Muscle layer of colon (tissue), 2 donors: ENCODE results near the gene SPRTN.

Experiments
- H3K27ac ChIP-seq: one replicate; pipeline ENCODE4 v1.7.0; 2013; ENCODE audit warnings: low read depth, mild to moderate bottlenecking, low read length, moderate library complexity
- H3K27me3 ChIP-seq, 2 donors: one replicate each; pipeline ENCODE4 v1.7.0; 2013; ENCODE audit warnings: low read length in 2 of 2, mild to moderate bottlenecking in 2 of 2; ENCODE audit not compliant: insufficient read depth in 2 of 2, control insufficient read depth in 1 of 2
- H3K36me3 ChIP-seq: one replicate; pipeline ENCODE4 v1.7.0; 2013; ENCODE audit warnings: mild to moderate bottlenecking, low read length; ENCODE audit not compliant: insufficient read depth
- H3K4me1 ChIP-seq: one replicate; pipeline ENCODE4 v1.7.0; 2013; ENCODE audit warnings: mild to moderate bottlenecking, low read length; ENCODE audit not compliant: insufficient read depth
- H3K4me3 ChIP-seq, 2 donors: one replicate each; pipeline ENCODE4 v1.7.0; 2013; ENCODE audit warnings: low read length in 2 of 2, low read depth in 1 of 2, mild to moderate bottlenecking in 1 of 2, moderate library complexity in 1 of 2
- H3K9ac ChIP-seq: one replicate; pipeline ENCODE4 v1.7.0; 2013; ENCODE audit warnings: low read length
- H3K9me3 ChIP-seq: one replicate; pipeline ENCODE4 v1.7.0; 2013; ENCODE audit warnings: mild to moderate bottlenecking, low read length
- donor health status: abdominal sarcoma.
- donor health status: Adenocarcinoma of cecum.

Gene SPRTN

GRCh38 chr1:231319080-231319479 lies 19.0 kb upstream of the SPRTN start:
- Histone ChIP-seq H3K9me3 (no peaks in the 10 kb centered on the region), H3K27ac (no peak overlapping the region), H3K4me3 (no peak overlapping the region), H3K4me1 (no peaks in the 10 kb centered on the region), H3K27me3 (no peaks in the 10 kb centered on the region), H3K9ac (no peak overlapping the region), H3K36me3 (no peaks in the 10 kb centered on the region)

DNA sequence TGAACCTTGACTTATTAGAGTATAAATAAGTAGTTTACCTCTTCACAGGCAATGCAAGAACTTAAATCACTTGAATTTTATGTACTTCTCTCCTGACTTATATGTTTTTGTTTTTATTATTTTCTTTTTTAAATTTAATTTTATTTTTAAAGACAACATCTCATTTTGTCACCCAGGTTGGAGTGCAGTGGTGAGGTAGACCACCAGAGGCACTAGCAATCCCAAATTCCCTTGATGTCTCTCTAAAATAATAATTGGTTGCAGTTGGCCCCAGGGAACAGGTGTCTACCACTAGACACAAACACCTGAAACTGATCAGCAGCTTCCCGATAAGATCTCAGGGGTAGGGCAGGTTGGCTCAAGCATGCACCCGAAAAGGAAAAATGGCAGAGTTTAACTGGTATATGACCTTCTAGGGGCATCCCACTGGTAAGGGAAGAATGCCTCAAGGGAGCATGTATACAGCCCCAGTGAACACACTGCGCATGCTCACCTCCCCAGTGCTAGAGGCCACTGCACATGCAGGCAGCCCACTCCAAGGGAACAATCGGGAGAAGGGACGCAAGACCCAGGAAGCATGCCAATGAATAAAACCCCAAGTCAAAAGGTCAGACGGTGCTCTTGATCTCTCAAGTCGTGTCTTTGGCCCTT lies 15.1 kb upstream of the SPRTN start:
- no peaks in the 10 kb centered on the region for H3K9me3 ChIP-seq
- no peaks in the 10 kb centered on the region for H3K27me3 ChIP-seq
- no peaks in the 10 kb centered on the region for H3K36me3 ChIP-seq
- no peak overlapping the region for H3K9ac ChIP-seq
- H3K27ac ChIP-seq = no peak overlapping the region
- no peaks in the 10 kb centered on the region for H3K4me1 ChIP-seq
- H3K4me3 ChIP-seq = no peak overlapping the region

- H3K36me3 ChIP-seq = no peaks in the 10 kb centered on the region
- H3K27me3 ChIP-seq = no peaks in the 10 kb centered on the region
- H3K4me1 ChIP-seq = no peaks in the 10 kb centered on the region
- no peak overlapping the region for H3K27ac ChIP-seq
- no peaks in the 10 kb centered on the region for H3K9me3 ChIP-seq
- H3K9ac ChIP-seq = no peak overlapping the region
- H3K4me3 ChIP-seq = no peak overlapping the region
Observed at GRCh38 chr1:231324660-231325059, 13.4 kb upstream of the SPRTN start.

GRCh38 chr1:231326248-231326647 lies 11.8 kb upstream of the SPRTN start:
- Histone ChIP-seq H3K27ac (no peak overlapping the region), H3K27me3 (no peaks in the 10 kb centered on the region), H3K9ac (no peak overlapping the region), H3K9me3 (no peaks in the 10 kb centered on the region), H3K4me3 (no peak overlapping the region), H3K36me3 (no peaks in the 10 kb centered on the region), H3K4me1 (no peaks in the 10 kb centered on the region)

DNA sequence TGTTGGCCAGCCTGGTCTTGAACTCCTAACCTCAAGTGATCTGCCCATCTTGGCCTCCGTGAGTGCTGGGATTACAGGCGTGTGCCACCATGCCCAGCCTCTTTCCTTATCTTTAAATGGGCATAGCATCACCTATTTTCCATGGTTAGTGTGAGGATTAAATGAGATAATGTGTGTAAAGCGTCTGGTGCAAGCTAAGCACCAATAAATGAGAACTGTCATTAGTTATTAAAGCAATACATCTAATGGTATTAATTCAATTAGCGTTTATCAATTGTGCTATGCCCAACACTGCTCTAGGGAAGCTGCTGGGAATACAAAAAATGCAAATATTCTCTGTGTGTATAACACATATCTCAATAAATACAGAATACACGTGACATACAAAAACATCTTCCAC lies 10.5 kb upstream of the SPRTN start:
- no peak overlapping the region for H3K9ac ChIP-seq
- H3K27me3 ChIP-seq = no peaks in the 10 kb centered on the region
- H3K4me1 ChIP-seq = no peaks in the 10 kb centered on the region
- H3K4me3 ChIP-seq = no peak overlapping the region
- no peak overlapping the region for H3K27ac ChIP-seq
- H3K36me3 ChIP-seq = no peaks in the 10 kb centered on the region
- no peaks in the 10 kb centered on the region for H3K9me3 ChIP-seq

DNA sequence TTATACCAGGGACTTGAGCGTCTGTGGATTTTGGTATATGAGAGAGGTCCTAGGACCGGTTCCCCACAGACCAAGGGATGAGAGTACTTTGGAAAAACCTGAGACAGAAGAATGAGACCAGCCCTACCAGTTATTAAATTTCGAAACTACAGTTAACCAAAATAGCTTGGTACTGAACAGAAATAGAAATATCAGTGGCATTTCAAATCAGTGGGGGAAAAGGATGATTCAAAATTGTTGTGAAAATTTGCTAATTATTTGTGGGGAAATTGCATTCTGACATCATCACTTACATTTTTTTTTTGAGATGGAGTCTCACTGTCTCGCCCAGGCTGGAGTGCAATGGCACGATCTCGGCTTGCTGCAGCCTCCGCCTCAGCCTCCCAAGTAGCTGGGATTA lies 8.6 kb upstream of the SPRTN start:
- H3K27me3 ChIP-seq = no peaks in the 10 kb centered on the region
- no peak overlapping the region for H3K27ac ChIP-seq
- no peaks in the 10 kb centered on the region for H3K36me3 ChIP-seq
- peaks cover 11% of the 10 kb centered on the region for H3K4me1 ChIP-seq
- H3K9ac ChIP-seq = no peak overlapping the region
- no peaks in the 10 kb centered on the region for H3K9me3 ChIP-seq
- no peak overlapping the region for H3K4me3 ChIP-seq

GRCh38 chr1:231332761-231333160 lies 5.3 kb upstream of the SPRTN start:
- Histone ChIP-seq H3K27me3 (no peaks in the 10 kb centered on the region), H3K4me3 (no peak overlapping the region), H3K27ac (no peak overlapping the region), H3K4me1 (peaks cover 33% of the 10 kb centered on the region), H3K36me3 (peaks cover 4% of the 10 kb centered on the region), H3K9ac (no peak overlapping the region), H3K9me3 (no peaks in the 10 kb centered on the region)

- Histone ChIP-seq H3K36me3 (peaks cover 4% of the 10 kb centered on the region), H3K4me1 (peaks cover 34% of the 10 kb centered on the region), H3K4me3 (peak overlapping the region in 1 of 2 donors; percentile 28), H3K27ac (no peak overlapping the region), H3K9ac (no peak overlapping the region), H3K27me3 (no peaks in the 10 kb centered on the region), H3K9me3 (no peaks in the 10 kb centered on the region)
Observed at GRCh38 chr1:231334079-231334666, 3.9 kb upstream of the SPRTN start.

- Histone ChIP-seq H3K9me3 (no peaks in the 10 kb centered on the region), H3K4me3 (peak overlapping the region in 1 of 2 donors; percentile 28), H3K4me1 (peaks cover 40% of the 10 kb centered on the region), H3K27ac (no peak overlapping the region), H3K9ac (no peak overlapping the region), H3K36me3 (peaks cover 4% of the 10 kb centered on the region), H3K27me3 (no peaks in the 10 kb centered on the region)
Observed at GRCh38 chr1:231334952-231335351, 3.1 kb upstream of the SPRTN start.

DNA sequence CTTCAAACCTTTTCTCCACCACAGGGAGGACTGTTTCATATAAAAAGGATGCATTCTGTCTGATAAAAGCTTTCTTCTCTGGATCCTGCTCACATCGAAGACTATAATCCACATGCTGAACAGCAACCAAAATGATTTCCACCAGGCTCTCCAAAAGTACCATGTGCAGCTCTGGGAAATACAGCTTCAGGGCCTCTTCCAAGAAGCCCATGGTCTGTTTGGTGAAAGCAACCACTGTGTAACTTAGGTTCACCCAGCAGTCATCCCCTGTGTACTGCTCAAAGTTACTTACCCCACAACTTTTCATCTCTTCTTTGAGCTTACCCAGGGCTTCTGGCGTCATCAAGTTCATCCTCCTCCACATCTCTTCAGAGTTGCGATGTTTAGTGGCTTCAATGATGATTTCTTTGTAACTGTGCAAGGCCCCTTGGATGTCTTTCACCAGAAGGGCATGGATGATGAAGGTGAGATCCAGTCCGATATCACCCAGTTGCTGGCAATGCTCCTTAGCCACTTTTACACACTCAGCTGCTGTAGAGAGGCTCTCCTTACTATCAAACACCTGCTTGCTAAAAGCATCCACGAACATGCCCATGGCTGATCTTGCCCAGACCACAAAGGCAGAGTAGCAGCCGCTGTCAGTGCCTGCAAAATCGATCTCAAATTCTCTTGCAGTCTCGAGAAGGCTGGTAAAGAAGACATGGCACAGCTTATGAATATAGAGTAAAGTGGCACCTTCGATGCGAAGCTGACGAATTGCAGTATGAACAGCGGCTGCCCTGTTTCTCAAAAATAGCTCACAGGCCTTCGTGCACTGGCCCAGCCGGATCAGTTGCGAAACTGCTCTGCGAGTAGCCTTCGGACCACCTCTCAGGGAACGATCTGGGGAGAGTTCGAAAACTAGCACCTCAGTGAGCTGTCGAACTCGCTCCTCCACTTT lies 2.2 kb upstream of the SPRTN start:
- H3K4me1 ChIP-seq = peaks cover 40% of the 10 kb centered on the region

GRCh38 chr1:231337043-231337471 lies 1.0 kb upstream of the SPRTN start:
- H3K36me3 ChIP-seq = peaks cover 4% of the 10 kb centered on the region

More for the DNA sequence above, 2.2 kb upstream of the SPRTN start:
- H3K27ac ChIP-seq = no peak overlapping the region
- peak overlapping the region; percentile 84 for H3K9ac ChIP-seq
- H3K4me3 ChIP-seq = peak overlapping the region; percentile 91 to 98
- H3K36me3 ChIP-seq = peaks cover 4% of the 10 kb centered on the region
- no peaks in the 10 kb centered on the region for H3K9me3 ChIP-seq
- no peaks in the 10 kb centered on the region for H3K27me3 ChIP-seq

More at GRCh38 chr1:231337043-231337471, 1.0 kb upstream of the SPRTN start:
- Histone ChIP-seq H3K27me3 (no peaks in the 10 kb centered on the region), H3K4me1 (peaks cover 40% of the 10 kb centered on the region), H3K9me3 (no peaks in the 10 kb centered on the region), H3K4me3 (peak overlapping the region; percentile 91 to 98), H3K9ac (peak overlapping the region; percentile 84), H3K27ac (peak overlapping the region; percentile 96)
